Erythroblast (primary cell): ENCODE results near the gene GALE.
"Not testable (repeated sequence)": the region's sequence is repeated elsewhere in the genome, so short reads cannot be mapped to it uniquely, and the experiment has no call there.

Source experiments
- DNase-seq, 2 experiments: peaks; one replicate each; lab custom pipeline; 2025; lab: John Stamatoyannopoulos, UW
- GATA1 ChIP-seq: IDR thresholded peaks from 2 replicates; pipeline ENCODE4 v1.6.1; 2011; ENCODE audit warnings: low read depth, mild to moderate bottlenecking, control low read depth, low read length, moderate library complexity
- POLR2A ChIP-seq: IDR thresholded peaks from 2 replicates; pipeline ENCODE4 v1.6.1; 2011; ENCODE audit warnings: mild to moderate bottlenecking, low read length

Gene GALE

DNA sequence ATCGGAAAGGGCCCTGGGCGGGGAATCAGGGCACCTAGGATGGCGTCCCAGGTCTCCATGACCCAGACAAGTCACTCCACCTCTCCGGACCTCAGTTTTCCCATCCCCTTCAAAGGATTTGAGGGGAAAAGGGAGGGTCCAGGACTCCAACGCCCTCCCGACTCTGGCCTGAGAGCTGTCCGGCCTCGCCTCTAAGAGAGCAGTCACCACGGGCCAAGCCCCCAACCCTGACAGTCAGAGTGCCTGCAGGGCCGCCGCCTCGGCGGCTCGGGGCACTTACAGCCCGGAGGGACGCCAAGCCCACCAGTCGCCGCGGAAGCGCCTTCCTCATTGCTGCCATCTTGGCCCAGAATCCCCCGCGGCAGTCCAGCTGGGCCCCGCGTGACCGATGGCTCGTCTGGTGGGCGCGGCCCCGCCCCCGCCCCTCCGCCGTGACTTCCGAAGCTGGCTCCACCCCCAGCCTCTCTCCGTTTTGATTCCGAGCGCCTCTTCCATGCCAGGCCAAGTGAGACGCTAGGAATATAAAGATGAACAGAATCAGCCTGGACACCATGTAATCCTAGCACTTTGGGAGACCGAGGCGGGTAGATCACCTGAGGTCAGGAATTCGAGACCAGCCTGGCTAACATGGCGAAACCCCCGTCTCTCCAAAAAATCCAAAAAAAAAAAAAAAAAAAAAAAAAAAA, 24.7 kb upstream of the GALE start, which contains the start of gene HMGCL:
HMGCL (minus strand) TSS at position 354 of the 686 bp plus-strand sequence; CDS start at position 340, 14 bp downstream.
- DNase-seq: peak; percentile 93 to 95
- TF ChIP-seq POLR2A: peak; percentile 95
- TF ChIP-seq GATA1: no peak

DNA sequence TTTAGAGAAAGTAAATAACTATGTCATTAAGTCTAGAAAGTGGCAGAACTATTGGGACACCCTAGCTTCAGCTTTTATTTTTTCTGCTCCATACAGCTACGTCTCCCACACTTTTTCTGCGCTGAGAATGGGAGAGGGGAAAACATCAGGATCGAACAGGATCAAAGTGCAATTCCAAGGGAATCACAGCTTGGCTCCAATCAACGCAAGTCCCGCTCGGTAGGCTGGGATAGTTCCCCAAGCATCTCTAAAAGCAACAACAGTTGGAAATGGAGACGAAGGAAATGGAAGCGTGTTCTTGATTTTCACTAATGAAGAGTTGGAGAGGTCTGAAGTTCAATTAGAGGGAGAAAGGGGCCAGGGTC, 24.1 kb upstream of the GALE start:
- no peak for DNase-seq
- TF ChIP-seq GATA1: no peak
- no peak for TF ChIP-seq POLR2A

DNA sequence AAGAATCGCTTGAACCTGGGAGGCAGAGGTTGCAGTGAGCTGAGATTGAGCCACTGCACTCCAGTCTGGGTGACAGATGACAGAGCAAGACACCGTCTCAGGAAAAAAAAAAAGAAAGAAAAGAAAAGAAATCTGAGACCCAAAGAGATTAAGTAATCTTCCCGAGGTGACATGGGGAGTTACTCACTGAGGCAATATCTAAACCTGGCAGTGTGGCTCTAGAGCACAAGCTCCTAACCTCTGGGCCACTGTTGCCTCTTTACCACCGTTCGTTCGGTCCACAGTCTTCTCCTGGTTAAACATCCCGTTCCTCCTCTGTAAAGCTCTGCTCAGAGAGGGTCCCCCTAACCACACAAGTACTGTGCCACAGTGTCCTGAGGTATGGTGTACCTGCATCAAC, 23.2 kb upstream of the GALE start:
- no peak for DNase-seq
- TF ChIP-seq GATA1: no peak
- TF ChIP-seq POLR2A: no peak

DNA sequence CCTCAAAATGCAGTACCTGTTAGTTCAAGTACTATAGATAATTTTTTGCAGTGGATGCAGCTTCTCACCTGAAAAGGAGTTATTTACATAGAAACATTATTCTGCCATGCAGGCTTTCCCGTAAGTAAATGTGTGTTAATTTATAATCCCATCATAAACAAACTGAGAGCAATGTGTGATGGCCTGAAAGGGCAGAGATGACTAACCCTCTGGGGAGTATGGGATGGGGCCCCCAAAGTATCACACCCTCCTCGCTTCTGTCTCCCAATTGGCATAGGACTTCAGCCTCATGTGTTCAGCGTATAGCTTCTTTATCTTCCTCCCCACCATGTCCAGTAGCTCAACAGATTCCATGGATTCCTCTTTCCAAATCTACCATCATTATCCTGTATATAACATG, 17.1 kb upstream of the GALE start:
- no peak for DNase-seq
- TF ChIP-seq POLR2A (no peak), GATA1 (no peak)

DNA sequence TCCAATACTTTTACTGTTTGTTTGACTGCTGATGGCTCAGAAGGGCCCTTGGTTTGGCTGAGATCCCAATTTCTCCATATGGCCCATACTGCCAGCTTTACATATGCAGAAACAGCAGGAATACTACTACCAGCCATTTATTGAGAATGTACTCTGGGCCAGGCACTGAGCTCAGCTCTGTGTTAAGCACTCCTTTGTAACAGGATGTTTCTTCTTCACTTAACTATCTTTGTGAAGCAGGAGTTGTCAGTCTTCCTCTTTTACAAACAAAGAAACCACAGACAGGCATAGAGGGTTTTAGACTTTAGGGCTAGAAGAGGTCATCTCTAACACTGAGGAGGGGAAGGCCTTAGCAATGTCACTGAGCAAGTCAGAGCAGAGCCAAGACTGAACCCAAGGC, 16.4 kb upstream of the GALE start:
- no peak for DNase-seq
- no peak for TF ChIP-seq GATA1
- TF ChIP-seq POLR2A: no peak

DNA sequence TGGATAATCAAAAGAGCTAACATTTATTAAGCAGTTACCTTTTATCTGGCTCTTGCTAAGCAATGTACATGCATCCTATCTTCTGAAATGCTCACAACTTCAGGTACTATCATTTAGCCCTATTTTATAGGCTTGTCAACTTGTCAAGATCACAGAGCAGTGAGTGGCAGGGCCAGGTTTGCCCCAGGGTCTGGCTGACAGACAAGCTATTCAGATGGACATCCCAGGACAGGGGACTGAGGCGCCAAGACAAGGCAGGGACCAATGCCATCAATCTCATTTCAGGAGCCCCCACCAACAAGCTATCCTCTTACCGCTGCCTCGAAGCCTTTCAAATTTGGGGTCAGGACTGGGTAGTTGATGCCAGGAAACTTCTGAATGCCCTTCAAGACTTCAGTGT, 15.8 kb upstream of the GALE start:
- DNase-seq: no peak
- no peak for TF ChIP-seq POLR2A
- no peak for TF ChIP-seq GATA1

DNA sequence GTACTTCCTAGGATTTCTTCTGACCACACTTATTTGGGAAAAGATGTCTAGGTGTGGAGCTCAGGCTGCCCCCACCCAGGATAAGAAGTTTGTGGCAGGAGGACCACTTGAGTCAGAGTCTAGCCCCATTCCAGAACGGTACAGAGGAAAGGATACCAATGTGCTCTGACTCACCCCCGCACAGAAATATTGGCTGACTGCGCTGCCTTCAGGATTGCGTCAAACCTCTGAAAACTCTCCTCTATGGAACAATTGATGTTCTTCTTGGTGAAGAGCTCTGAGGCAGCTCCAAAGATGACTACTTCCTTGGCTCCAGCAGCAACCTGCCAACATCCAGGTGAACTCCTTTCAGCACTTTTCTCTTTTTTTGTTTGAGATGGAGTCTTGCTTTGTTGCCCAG, 13.5 kb upstream of the GALE start:
- TF ChIP-seq GATA1 (no peak), POLR2A (no peak)

DNA sequence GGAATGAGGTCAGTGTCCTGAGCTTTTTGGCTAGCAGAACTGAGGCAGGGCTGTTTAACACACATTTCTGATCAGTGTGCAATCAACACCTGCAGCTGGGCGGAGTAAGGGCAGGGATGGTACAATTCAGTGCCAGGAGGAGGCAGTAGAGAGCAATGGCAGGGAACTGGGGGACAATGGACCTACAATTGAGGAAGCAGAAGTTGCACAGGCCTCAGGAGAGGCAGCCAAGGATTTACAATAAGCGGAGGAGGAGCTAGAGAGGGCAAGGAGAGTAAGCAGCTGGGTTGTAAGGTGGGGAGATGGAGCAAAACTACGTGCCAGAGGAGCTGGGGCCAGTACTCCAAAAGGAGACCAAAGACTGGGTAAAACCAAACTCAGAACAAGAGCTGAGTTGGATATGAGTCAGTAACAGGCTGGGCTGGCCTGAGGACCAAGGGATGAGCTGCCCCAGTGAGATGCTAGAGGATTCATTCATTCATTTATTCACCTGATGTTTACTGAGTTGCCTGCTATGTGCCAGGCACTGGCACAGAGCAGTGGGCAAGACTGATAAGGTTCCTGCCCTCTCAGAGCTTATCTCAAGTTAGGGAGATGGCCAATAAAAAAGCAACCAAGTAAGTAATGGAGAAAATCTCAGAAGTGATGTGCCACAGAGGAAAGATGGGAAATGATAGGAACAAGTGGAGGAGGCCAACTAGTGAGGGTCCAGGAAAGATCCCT, 10.4 kb upstream of the GALE start:
- DNase-seq: peak in 1 of 2 experiments; percentile 85
- no peak for TF ChIP-seq POLR2A
- TF ChIP-seq GATA1: no peak

More for the DNA sequence above, 13.5 kb upstream of the GALE start:
- no peak for DNase-seq

DNA sequence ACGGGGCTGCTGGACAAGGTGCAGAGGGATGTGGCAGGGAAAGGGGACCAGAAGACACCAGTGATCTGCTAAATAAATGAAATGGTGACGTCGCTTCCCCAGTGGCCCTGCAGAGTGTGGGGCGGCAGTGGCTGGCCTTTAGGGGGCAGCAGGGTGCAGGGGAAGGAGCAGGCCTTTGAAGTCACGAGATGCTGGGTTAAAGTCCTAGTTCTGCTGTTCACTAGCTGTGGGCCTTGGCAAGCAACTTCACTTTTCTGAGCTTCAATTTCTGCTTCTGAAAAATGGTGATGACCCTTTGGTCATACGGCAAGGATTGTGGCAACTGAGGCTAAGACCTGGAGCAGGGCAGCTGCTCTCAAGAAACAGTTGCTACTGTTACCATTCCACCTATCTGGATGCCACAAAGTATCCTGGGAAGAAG, 9.2 kb upstream of the GALE start:
- DNase-seq: peak; percentile 89 to 93
- TF ChIP-seq GATA1: no peak
- no peak for TF ChIP-seq POLR2A

DNA sequence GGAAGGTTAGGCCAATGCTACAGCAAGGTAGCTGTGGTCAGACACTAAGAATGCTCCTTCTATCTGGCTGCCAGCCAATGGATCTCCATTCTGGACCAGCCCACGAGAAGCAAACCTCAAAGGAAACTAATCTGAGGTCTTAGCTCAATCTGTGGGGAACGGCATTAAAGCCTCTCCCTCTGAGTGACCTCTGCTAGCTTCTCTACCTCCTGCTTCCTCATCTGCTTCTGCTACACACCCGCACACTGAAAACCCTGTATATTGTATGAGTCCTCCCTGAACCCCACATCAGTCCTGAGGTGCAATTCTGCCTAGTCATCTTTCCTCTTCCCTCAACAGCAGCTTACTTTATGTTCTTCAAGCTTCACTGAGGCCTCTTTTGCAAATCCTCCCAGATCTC, 6.9 kb upstream of the GALE start:
- no peak for TF ChIP-seq POLR2A
- DNase-seq: peak in 1 of 2 experiments; percentile 39

DNA sequence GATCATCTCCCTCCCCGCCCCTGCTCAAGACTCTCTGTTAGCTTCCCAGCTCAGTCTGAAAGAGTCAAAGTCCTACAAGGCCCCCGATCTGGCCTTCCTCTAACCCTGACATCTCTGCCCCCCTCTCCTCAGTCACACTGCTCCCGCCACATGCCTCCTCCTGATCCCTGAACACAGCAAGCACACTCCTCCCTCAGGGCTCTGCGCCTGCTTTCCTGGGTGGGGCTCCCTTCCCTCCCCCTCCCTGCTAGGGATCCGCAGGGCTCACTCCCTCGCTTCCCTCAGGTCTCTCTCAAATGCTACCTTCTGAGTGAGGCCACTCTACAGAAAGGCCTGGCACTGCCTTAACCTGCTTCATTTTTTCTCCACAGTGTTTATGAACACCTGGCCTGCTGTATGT, 5.7 kb upstream of the GALE start:
- no peak for DNase-seq
- no peak for TF ChIP-seq GATA1

DNA sequence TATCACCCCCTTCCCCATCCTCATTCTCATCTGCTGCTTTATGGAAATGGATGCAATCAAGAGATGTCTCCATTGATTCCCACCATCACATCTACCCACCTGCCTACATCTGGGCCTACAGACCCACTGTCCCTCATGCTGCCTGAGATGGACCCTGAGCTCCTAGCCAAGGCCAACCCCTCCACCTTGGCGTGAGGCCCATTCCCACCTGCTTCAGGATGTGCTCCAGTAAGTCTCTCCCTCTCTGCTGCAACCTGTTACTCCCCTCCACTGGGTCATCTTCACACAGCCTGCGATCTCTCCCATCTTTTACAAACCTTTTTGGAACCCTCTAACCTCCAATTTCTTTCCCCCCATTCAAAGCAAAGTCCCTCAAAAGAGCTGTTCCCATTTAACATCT, 4.5 kb upstream of the GALE start:
- no peak for TF ChIP-seq POLR2A
- no peak for TF ChIP-seq GATA1
- no peak for DNase-seq

DNA sequence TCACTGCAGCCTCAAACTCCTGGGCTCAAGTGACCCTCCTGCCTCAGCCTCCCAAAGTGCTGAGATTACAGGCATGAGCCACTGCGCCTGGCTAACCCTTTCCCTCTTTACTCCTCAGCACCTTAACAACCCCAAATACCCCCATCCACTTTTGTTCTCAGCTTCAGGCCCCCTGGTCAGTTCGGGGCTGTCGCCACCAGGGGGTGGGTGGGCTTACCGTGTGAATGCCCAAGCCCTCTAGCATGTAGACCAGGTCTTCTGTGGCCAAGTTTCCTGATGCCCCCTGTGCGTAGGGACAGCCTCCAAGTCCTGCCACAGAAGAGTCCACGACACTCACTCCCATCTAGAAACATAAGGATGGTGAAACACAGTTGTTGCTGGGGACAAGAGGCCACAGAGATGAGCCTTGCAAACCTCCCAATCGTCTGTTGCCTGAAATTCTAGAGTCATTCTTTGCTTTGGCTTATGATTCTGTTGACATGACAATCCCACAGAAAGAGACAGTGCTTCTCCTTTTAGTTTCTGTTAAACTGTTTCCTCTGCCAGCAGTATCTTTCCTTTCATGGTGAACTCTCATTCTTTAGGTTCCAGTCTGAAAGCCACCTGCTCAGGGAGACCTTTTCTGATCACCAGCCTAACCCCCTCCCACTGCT, 3.8 kb upstream of the GALE start:
- DNase-seq: peak in 1 of 2 experiments; percentile 28
- no peak for TF ChIP-seq GATA1
- peak; percentile 15 for TF ChIP-seq POLR2A

DNA sequence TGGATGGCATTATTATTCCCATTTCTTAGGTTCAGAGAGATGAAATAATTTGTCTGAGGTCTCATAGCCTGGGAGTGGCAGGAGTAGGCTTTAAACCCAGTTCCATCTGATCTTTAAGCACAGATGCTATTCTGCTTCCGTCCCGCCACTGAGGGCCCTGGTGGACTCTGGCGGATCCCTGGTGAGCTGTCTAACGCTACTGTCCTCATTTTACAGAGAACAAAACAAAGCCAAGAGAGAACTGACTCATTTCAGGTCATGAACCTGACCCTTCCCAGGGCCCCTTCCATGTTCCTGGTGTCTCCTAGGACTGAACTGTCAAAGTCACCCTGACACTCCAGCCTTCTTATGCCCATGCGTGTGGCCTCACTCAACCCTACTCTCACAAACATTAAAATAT, 3.1 kb upstream of the GALE start:
- TF ChIP-seq GATA1: no peak
- no peak for TF ChIP-seq POLR2A
- no peak for DNase-seq

DNA sequence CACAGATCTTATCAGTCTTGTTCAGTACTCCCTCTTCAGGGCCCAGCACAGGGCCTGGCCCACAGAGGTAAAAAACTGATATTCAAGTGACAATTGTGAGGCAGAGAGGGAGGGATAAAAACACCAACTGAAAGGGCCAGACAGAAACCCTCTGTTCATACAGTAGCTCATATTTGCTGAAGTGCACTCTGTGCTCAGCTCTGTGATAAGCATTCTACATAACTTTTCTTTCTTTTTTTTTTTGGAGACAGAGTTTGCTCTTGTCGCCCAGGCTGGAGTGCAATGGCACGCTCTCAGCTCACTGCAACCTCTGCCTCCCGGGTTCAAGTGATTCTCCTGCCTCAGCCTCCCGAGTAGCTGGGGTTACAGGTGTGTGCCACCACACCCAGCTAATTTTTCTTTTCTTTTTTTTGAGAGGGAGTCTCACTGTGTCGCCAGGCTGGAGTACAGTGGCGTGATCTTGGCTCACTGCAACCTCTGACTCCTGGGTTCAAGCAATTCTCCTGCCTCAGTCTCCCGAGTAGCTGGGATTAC, 2.3 kb upstream of the GALE start:
- not testable (repeated sequence) for DNase-seq
